HL-60/S4 treated with phorbol 12-myristate 13-acetate at 8.2 ng/mL for 4 days and 3 days (cell line): Measurements from ENCODE around the gene ODAD3.
"Not testable (repeated sequence)": the region's sequence is repeated elsewhere in the genome, so short reads cannot be mapped to it uniquely, and the experiment has no call there.

Source experiments
- in situ Hi-C: fragments of 300-500 bp; cut with MboI; formaldehyde crosslinking; loops from 2 replicates; pipeline ENCODE4 v1.15.0; 2022; ENCODE audit warnings: low sequenced_read_pairs

ODAD3 gene

DNA sequence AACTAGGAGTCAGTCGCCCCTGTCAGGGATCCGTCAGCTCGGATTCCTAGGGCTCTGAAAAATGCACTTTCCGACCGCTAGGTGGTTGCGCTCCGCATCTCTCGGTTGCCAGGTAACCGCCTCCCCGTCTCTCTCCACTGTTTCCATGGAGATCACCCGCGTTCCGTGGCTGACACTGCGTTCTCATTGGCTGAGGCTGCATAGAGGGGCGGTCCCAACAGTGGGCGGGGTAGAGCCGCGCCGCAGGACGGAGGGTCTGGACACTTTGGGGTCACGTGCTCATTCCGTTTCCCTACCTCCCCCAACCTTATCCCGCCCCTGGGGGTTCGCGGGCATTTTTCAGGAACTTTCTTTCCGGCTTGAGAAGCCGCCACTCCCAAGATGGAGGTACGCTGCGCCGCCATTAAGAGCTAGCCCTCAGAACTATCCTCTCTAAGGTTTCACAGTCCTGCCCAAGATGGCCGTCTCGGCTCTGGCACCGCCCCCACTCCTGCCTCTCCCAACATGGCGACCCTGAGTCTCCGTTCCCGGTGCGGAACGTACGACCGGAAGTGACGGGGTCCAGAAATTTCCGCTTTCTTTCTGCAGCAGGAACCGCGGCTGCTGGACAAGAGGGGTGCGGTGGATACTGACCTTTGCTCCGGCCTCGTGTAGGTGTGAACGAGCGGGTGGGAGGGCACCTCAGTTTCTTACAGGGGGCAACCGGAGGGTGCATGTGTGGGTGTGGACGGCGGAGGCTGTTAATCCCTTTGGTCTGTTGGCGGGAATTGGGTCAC, at the start of gene ODAD3, which contains the start of gene PRKCSH:
ODAD3 (minus strand) TSS at position 65 of the 776 bp plus-strand sequence. CDS start 105 bp downstream, outside the sequence.
PRKCSH (plus strand) TSS at position 579 of the 776 bp plus-strand sequence. CDS start 483 bp downstream, outside the sequence.
- in situ Hi-C loops, result no loop called here

DNA sequence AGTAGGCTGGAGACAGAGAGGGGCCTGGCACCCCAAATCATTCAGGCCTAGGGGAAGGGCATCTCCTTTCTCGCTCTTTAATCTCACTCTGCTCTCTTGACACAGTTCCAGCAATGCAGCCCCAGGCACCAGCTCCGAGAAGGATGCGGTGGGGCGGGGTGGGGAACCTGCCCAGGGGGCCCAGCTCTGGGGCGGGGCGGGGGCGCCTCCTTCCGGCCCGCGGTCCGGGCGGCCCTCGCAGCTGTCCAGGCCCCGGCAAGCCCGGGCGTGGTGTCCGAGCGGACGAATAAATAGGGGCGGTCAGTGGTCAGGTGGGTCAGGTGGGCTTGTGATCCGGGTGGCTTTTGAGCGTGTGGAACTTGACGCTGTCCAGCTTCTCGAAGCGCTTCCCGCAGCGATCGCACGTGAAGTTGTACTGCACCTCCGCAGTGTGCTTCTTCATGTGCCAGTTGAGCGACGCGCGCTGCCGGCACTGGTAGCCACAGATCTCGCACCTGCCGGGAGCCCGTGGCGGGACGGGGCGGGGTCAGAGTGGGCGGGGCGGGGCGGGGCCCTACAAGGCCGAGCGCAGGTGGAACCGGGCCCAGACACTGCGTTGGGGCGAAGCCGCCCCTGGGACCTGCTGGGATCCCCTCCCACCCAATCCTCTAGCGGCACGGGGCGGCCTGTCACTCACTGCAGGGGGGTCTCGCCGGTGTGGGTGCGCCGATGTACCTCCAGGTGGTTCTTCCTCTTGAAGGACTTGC, 48.6 kb upstream of the ODAD3 start:
- in situ Hi-C loops, result no loop called here

GRCh38 chr19:11482384-11483050, 47.6 kb upstream of the ODAD3 start:
- in situ Hi-C loops, result no loop called here

- in situ Hi-C loops, result no loop called here
Observed at GRCh38 chr19:11481534-11482383, 46.8 kb upstream of the ODAD3 start.

DNA sequence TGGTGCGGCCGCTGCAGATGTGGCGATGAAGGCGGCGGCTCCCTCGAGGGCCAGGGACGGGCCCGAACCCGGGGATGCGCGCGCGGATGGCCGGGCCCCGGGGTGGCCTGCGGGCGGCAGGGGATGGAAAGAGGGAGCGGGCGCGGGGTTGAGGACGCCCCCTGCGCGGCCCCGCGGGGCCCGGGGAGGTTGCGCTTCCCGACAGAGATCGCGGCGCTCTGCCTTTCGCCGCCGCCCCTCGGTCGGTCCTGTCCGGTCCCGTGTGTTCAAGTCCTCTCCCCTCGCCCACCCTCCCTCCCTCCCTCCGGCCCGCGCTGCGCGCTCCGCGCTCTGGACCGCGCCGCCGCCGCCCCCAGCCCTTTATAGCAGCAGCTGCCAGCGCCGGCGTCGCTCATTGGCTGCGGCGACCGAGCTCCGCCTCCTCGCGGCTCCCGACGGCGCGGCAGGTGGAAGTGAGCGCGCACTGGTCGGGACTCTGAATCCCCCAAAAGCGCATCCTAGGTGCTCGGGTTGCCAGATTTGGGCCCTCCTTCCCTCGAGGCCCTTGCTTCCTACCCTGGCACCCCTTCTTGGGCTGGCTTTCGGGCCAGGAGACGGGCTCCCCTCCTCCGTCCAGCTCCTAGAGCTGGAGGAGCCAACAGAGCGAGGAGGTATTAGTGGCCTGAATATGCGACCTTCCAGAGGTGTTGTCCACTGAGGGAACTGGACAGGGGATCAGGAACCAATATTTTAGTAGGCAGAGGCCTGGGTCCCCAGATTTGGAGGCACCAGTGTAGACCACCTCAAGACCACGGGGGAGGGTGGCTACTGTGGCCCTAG, 46.0 kb upstream of the ODAD3 start, which contains the start of gene ELAVL3:
ELAVL3 (minus strand) TSS at position 332 of the 819 bp plus-strand sequence. CDS start 438 bp downstream, outside the sequence.
- in situ Hi-C loops, result no loop called here

GRCh38 chr19:11479898-11480714, 45.2 kb upstream of the ODAD3 start:
- in situ Hi-C loops, result no loop called here

DNA sequence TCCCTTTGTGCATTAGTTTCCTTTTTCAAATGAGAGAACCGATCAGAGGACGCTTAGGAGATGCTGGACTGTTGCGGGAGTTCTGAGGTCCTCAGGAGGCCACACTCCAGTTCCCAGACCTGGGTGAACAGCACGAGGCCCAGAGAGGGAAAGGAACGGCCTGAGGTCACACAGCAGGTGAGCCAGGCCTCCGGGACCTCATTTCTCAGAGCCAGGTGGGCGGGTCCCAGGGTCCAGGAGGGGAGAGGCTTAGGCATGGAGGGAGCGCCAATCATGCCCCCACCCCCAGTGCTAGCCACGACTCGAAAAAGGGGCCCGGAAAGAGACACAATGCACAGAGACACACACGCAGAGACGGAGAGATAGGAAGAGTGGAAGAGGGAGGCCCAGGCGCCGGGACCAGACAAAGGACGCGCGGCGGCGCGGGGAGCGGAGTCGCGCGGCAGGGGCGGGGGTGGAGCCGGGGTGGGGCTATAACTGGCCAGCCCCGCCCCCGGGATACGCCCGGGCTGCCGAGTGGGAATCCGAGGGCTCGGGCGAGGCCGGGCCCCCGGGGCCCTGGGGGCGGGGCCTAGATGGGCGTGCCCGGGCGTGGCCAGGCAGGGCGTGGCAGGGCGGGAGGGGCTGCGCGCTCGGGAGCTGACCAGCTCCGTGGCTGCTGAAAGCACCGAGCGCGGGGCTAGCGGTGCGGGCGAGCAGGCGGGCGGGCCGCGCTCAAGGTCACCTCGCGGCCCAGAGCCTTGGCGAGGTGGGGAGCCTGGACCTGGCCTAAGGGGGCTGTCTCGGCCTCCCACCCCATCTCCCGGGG, 44.4 kb upstream of the ODAD3 start:
- in situ Hi-C loops, result no loop called here

- in situ Hi-C loops, result no loop called here
Observed at GRCh38 chr19:11478167-11479089, 43.5 kb upstream of the ODAD3 start.

- in situ Hi-C loops, result no loop called here
Observed at GRCh38 chr19:11475861-11476260, 40.9 kb upstream of the ODAD3 start.

DNA sequence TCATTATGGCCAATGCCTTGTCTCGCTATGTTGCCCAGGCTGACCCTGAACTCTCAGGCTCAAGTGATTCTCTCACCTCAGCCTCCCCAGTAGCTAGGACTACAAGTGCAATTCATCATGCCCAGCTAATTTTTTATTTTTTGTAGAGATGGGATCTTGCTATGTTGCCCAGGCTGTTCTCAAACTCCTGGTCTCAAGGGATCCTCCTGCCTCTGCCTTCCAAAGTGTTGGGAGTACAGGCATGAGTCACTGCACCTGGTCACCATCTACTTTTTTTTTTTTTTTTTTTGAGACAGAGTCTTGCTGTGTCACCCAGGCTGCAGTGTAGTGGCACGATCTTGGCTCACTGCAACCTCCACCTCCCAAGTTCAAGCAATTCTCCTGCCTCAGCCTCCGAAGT, 40.4 kb upstream of the ODAD3 start:
- in situ Hi-C loops, result not testable (repeated sequence)

DNA sequence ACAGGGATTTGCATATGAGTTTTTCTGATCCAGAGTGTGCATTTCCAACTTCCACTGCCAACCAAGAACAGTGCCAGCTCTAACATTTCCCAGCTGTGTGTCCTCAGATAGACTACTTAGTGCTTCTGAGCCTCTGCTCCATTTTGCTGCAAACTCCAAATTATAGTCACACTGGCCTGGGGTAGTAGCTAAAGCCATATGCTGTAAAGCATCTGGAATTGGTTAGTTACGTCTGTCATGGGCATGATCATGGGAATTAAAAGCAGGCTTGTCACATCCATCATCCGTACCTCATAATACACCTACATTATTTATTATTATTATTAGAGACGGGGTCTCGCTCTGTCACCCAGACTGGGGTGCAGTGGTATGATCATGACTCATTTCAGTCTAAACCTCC, 38.8 kb upstream of the ODAD3 start:
- in situ Hi-C loops, result no loop called here

DNA sequence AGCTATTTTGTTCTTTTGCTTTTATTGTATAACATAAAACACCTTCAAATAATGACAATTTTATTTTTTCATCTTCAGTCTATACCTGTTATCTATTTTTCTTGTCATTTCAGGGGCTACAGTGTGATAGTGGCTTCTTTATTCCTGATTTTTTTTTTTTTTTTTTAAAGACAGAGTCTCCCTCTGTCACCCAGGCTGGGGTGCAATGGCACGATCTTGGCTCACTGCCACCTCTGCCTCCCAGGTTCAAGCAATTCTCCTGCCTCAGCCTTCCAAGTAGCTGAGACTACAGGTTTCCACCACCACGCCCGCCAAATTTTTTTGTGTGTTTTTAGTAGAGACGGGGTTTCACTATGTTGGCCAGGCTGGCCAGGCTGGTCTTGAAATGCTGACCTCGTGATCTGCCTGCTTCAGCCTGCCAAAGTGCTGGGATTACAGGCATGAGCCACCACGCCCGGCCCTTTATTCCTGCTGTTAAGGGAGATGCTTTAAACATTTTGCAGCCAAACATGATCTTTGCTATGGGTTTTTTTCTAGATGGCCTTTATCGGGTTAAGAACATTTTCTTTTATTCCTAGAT, 33.4 kb upstream of the ODAD3 start:
- in situ Hi-C loops, result not testable (repeated sequence)

DNA sequence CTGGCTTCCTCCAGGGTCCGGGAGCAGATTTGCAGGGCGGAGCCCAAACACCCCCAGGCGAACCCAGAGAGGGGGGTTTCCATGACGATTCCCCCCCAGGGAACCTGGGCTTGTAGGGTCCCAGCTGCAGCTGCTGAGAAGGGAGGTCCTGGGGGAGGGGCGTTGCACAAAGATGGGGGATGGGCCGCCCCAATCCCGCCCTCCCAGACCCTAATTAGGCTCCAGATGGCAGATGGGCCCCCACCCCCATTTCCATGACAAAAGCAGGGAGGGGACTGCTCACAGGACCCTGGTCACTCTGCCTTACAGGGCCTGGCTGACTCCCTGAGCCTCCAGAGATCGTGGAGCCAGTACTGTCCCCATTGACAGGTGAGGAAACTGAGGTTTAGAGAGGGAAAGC, 30.7 kb upstream of the ODAD3 start:
- in situ Hi-C loops, result no loop called here

- in situ Hi-C loops, result no loop called here
Observed at GRCh38 chr19:11464333-11465265, 29.7 kb upstream of the ODAD3 start.

DNA sequence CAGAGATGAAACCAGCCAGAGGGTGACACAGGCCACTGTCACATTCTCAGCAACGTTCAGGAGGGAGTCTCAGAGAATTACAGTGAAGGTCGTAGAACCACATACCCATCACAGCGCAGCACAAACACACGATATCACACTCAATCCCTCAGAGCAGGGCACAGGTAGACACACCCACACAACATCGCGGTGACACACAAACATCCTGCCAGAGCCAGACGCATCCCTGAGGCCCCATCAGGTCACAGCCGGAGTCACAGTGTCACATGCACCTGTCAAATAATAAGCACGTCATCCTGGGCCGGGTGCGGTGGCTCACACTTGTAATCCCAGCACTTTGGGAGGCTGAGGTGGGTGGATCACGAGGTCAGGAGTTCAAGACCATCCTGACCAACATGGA, 28.5 kb upstream of the ODAD3 start:
- in situ Hi-C loops, result no loop called here
